Kasumi-1 (cell line): ENCODE data around the gene NEK7.
A peak's percentile ranks its signal among the peaks of the same experiment; 100 is the strongest.
"Not testable (repeated sequence)": the region's sequence is repeated elsewhere in the genome, so short reads cannot be mapped to it uniquely, and the experiment has no call there.

Source experiments
- DNase-seq, 2 experiments: peaks; one replicate each; lab custom pipeline; 2025; lab: John Stamatoyannopoulos, UW

The NEK7 gene

GRCh38 chr1:198205016-198205684, 48.4 kb downstream of the NEK7 start:
- DNase-seq: no peak

- no peak for DNase-seq
Observed at GRCh38 chr1:198206292-198206691, 49.5 kb downstream of the NEK7 start.

- no peak for DNase-seq
Observed at GRCh38 chr1:198211696-198212095, 54.9 kb downstream of the NEK7 start.

- no peak for DNase-seq
Observed at GRCh38 chr1:198212126-198212525, 55.3 kb downstream of the NEK7 start.

GRCh38 chr1:198212675-198213074, 55.9 kb downstream of the NEK7 start:
- no peak for DNase-seq

- no peak for DNase-seq
Observed at GRCh38 chr1:198214924-198215323, 58.1 kb downstream of the NEK7 start.

GRCh38 chr1:198220428-198220827, 63.6 kb downstream of the NEK7 start:
- no peak for DNase-seq

- not testable (repeated sequence) for DNase-seq
Observed at GRCh38 chr1:198227010-198227409, 70.2 kb downstream of the NEK7 start.

- not testable (repeated sequence) for DNase-seq
Observed at GRCh38 chr1:198227454-198227853, 70.7 kb downstream of the NEK7 start.

GRCh38 chr1:198228925-198229324, 72.1 kb downstream of the NEK7 start:
- DNase-seq: no peak

- DNase-seq: no peak
Observed at GRCh38 chr1:198231779-198232178, 75.0 kb downstream of the NEK7 start.

- no peak for DNase-seq
Observed at GRCh38 chr1:198232378-198232777, 75.6 kb downstream of the NEK7 start.

- no peak for DNase-seq
Observed at GRCh38 chr1:198232940-198233675, 76.3 kb downstream of the NEK7 start.

- DNase-seq: peak; percentile 11 to 13
Observed at GRCh38 chr1:198234520-198235251, 77.9 kb downstream of the NEK7 start.

GRCh38 chr1:198238121-198238520, 81.3 kb downstream of the NEK7 start:
- DNase-seq: peak; percentile 97

GRCh38 chr1:198241553-198241952, 84.8 kb downstream of the NEK7 start:
- no peak for DNase-seq

- no peak for DNase-seq
Observed at GRCh38 chr1:198244772-198245171, 88.0 kb downstream of the NEK7 start.

- no peak for DNase-seq
Observed at GRCh38 chr1:198245379-198245778, 88.6 kb downstream of the NEK7 start.

GRCh38 chr1:198246337-198246736, 89.5 kb downstream of the NEK7 start:
- no peak for DNase-seq

GRCh38 chr1:198253259-198253658, 96.5 kb downstream of the NEK7 start:
- no peak for DNase-seq

- DNase-seq: peak in 1 of 2 experiments; percentile 23
Observed at GRCh38 chr1:198253668-198254067, 96.9 kb downstream of the NEK7 start.

GRCh38 chr1:198254521-198254920, 97.7 kb downstream of the NEK7 start:
- DNase-seq: no peak

GRCh38 chr1:198254948-198255347, 98.2 kb downstream of the NEK7 start:
- no peak for DNase-seq
